SJCRH30 (cell line): ENCODE measurements around the gene AP4S1. TPM values are rescaled to one million over a fixed set of nuclear protein-coding genes. Genes with fewer than 3 reads are reported as not detected.

Experiments
- DNase-seq, 2 experiments: peaks; one replicate each; pipeline ENCODE4 v3.0.0-alpha.2; 2015 to 2020
- H3K27ac ChIP-seq: fragments of 250-450 bp; sonication (Bioruptor Pico); 2 replicates; pipeline ENCODE4 v1.5.1; 2020; ENCODE audit warnings: mild to moderate bottlenecking, moderate library complexity
- H3K27me3 ChIP-seq: fragments of 250-450 bp; sonication (Bioruptor Pico); 2 replicates; pipeline ENCODE4 v1.5.1; 2020; ENCODE audit warnings: mild to moderate bottlenecking, moderate library complexity
- H3K36me3 ChIP-seq: fragments of 250-450 bp; sonication (Bioruptor Pico); 2 replicates; pipeline ENCODE4 v1.5.1; 2020; ENCODE audit warnings: mild to moderate bottlenecking, moderate library complexity
- H3K4me1 ChIP-seq: fragments of 250-450 bp; sonication (Bioruptor Pico); 2 replicates; pipeline ENCODE4 v1.5.1; 2020; ENCODE audit warnings: mild to moderate bottlenecking, moderate library complexity
- H3K4me3 ChIP-seq: fragments of 250-450 bp; sonication (Bioruptor Pico); 2 replicates; pipeline ENCODE4 v1.5.1; 2020; ENCODE audit warnings: mild to moderate bottlenecking, moderate library complexity
- H3K9me3 ChIP-seq: fragments of 250-450 bp; sonication (Bioruptor Pico); replicated peaks from 2 replicates; pipeline ENCODE4 v1.5.1; 2020; ENCODE audit warnings: mild to moderate bottlenecking, moderate library complexity
- total RNA-seq: library from RNA; depleted of rRNA; stranded (reverse); fragments of >200 nt; shearing (Covaris generic); gene quantifications from 2 replicates; pipeline ENCODE4 v1.2.3, GENCODE V29; 2014; rRNA removed

Gene AP4S1
- total RNA-seq, 1 experiment from 2014 or later = 9.8 TPM

GRCh38 chr14:31142455-31143087 is 117.1 kb downstream of the AP4S1 start:
- Histone ChIP-seq H3K9me3 (no peaks in the 10 kb centered on the region), H3K36me3 (peaks cover 72% of the 10 kb centered on the region), H3K4me1 (no peaks in the 10 kb centered on the region), H3K27me3 (no peaks in the 10 kb centered on the region), H3K27ac (no peak overlapping the region), H3K4me3 (no peak overlapping the region)
- DNase-seq = no peak

Other genes with a start within 250 kb of the AP4S1 start
- not detected in 2 replicates for gene COCH, start 151.1 kb upstream of the AP4S1 start, total RNA-seq
- gene STRN3, start 730 bp downstream of the AP4S1 start, total RNA-seq = 71.0 and 80.9 TPM in 2 replicates
- gene HECTD1, start 182.1 kb downstream of the AP4S1 start, total RNA-seq = 145 and 153 TPM in 2 replicates